ENCODE data around the gene NHLRC4.

Gene NHLRC4, protein sequence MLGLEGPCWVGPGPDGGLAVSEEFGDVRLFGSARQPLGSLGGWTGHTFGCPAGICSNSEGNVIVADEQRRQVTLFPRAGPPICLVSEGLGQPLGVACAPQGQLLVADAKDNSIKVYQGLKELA

GRCh38 chr16:566475-567372 is at the start of gene NHLRC4:
Gene NHLRC4 (plus strand): TSS chr16:567005. CDS start chr16:568048, 1,043 bp downstream.
- DNase-seq (ENCODE audit: low read depth, low spot score): peak; percentile 50

DNA sequence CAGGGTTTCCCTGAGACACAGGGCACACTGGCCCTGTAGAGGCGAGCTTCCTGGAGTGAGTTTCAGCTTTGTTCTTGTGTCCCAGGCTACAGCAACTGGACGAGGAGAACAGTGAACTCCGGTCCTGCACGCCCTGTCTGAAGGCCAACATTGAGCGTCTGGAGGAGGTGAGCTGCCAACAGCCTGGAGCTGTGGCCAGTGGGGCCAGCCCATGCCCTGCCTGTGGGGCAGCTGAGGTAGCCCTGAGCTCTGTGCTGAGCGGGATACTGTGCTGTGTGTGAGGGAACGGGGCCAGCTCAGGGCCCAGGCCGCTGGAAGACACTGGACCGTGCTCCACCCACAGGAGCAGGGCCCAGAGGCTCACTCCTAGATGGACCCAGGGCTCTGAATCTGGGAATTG is 47.9 kb upstream of the NHLRC4 start:
- no peak for DNase-seq (ENCODE audit: low read depth, low spot score)

GRCh38 chr16:519425-519824 is 47.4 kb upstream of the NHLRC4 start:
- no peak for DNase-seq (ENCODE audit: low read depth, low spot score)

DNA sequence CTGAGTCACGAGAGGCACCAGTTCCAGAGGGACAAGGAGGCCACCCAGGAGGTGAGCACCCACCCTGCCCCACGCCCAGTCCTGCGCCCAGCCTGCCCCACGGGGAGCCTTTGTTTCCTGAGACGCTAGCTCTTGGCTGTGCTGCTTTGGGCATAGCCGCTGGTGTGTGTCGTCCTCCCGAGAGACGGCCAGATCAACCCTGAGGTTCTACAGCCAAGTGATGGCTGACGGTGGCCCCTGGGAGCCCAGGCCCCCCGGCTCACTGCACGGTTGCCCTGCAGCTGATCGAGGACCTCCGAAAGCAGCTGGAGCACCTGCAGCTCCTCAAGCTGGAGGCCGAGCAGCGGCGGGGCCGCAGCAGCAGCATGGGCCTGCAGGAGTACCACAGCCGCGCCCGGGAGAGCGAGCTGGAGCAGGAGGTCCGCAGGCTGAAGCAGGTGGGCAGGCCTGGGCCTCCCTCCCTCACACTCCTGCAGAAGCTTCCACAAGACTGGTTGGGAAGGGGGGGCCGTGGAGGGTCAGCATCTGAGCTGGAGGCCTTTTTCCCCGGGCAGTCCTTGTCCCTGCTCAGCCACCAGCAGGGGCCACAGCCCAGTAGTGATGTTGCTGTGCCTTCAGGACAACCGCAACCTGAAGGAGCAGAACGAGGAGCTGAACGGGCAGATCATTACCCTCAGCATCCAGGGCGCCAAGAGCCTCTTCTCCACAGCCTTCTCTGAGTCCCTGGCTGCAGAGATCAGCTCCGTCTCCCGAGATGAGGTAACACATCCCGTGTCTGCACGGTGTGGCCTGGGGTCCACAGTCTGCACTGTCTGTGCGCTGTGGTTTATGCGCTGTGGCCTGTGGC is 46.7 kb upstream of the NHLRC4 start:
- DNase-seq (ENCODE audit: low read depth, low spot score): no peak

DNA sequence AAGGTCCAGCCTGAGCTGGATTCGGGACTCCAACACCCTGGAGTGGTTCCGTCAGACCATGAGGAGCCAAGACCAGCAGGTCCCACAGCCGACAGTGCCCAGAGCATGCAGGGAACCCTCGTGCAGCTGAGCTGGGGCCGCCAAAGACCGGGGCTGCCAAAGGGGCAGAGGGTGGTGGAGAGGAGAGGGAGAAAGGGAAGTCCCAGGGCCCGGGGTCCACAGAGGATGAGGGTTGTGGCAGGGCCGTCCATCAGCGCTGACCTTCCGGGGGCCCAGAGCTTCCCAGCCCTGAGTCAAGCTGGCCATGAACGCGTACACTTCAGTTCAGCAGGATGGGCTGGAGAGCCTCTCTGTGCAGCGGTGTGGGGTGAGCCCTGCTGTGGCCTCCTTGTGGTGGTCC is 46.0 kb upstream of the NHLRC4 start:
- DNase-seq (ENCODE audit: low read depth, low spot score): no peak

DNA sequence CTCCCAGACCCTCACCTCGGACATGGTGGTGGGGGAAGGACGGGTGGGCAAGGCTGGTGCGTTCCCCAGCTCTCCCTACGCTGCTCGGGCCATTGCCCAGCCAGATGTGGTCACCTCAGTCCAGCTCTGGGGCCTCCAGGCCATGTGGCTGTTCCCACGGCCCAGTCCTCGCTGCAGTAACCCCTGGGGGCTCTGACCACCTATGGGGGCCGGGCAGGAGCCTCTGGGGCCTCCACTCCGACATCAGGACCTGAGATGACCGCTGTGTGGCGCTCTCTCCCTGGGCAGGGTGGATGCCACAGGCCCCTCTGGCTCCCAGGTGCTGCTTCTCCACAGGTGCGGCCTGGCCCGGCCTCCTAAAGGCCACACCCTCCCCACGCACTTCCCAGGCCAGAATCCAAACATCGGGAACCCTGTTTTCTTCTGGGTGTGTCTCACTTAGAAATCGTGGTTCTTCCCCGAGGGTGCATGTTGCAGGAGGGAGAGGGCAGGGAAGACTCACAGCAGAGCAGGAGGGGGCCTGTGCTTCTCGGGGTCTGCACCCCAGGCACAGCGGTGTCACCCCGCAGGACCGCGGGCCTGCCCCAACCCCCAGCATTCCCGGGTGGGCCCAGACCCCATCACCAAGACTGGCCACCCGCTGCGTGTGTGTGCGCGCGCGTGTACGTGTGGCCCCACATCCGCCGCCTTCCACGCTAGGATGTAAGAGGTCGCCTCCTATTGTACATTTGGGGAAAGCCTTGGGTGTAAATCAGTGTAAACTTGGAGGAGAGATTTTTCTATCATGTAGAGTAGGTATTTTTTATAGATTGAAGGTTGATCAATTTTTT is 45.2 kb upstream of the NHLRC4 start:
- DNase-seq (ENCODE audit: low read depth, low spot score): no peak

DNA sequence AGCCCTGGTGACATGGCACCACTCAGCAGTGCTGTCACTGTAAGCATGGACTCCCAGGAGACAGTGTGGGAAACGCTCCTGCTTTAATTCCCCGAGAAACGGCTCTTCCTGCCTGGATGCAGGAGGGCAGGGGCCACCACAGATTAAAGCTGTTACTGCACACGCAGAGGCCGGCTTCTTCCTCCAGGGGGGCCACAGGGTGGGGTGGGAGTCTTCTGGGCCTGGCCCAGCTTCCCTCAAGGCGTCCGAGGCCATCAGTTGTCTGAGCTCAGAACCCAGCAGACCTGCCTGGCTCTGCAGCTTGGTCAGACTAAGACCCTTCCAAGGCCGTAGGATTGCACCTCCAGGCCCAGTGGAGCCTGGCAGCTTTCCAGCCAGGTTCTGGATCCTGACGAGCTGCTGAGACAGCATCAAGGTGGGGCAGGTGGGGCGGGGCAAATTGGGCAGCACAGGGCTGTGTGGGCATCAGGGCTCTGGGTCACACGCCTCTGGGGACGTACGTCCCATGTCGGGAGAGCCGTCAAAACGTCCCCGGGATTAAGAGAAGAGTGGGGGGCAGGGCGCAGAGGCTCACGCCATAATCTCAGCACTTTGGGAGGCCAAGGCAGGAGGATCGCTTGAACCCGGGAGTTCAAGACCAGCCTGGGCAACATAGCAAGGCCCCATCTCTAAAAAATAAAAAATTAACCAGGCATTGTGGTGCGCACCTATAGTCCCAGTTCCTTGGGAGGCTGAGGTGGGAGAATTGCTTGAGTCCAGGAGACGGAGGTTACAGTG is 44.3 kb upstream of the NHLRC4 start:
- no peak for DNase-seq (ENCODE audit: low read depth, low spot score)

DNA sequence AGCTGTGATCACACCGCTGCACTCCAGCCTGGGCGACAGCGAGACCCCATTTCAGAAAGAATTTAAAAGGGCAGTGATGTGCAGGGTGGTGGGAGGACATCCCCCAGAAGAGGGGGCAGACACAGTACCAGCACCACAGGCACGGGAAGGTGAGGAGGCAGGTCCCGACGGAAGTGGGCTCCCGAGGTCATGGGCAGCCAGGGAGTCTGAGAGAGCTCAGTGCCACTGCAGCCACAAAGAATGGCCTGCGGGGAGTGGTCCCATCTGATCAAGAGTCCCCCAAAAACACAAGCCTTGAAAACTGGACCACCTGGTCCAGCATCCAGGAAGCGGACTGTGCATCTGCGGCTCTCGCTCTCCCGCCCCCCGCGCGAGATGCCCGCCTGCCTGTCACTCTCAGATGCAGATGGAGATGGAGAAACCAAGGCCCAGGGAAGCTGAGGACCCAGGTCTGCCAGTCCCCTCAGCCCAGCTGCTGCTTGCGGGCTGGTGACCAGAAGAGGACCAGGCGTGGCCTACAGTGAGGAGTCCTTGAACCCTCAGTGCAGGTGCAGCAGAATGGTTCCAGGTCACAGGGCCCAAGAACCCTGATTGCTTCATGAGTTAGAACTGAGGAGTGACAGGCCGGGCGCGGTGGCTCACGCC is 43.6 kb upstream of the NHLRC4 start:
- no peak for DNase-seq (ENCODE audit: low read depth, low spot score)

- no peak for DNase-seq (ENCODE audit: low read depth, low spot score)
Measured at GRCh38 chr16:524274-525040, 42.3 kb upstream of the NHLRC4 start.

- no peak for DNase-seq (ENCODE audit: low read depth, low spot score)
Measured at GRCh38 chr16:525123-525519, 41.7 kb upstream of the NHLRC4 start.

DNA sequence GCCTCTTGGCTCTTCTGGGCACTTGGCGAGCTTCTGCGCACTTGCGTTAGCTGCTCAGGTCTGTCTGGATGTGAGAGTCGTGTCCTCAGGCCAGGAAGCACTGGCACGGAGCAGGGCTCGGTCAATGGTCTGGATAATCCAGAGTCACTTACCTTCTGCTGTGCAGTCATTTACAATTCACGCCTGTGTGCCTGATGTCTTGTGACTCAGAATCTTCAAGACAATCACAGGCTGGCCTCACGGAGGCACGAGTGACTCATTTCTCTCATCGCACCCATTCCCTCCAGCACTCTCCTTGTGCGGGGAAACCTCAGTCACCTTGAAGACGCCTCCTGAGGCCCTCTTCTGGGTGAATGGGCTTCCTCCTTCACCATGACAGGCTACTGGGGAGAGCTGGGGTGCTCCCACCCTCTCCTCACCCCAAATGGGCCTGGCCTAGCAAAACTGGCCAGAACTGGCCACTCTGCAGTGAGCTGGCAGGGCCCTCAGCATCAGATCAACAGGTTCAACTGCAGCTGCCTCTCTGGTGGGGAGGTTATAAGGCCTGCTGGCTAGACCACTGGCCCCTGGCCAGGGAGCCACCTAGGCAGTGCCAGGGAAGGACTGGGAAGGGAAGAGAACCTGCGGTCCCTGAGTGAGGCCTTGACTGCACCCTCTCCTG is 41.2 kb upstream of the NHLRC4 start:
- peak; percentile 90 for DNase-seq (ENCODE audit: low read depth, low spot score)

DNA sequence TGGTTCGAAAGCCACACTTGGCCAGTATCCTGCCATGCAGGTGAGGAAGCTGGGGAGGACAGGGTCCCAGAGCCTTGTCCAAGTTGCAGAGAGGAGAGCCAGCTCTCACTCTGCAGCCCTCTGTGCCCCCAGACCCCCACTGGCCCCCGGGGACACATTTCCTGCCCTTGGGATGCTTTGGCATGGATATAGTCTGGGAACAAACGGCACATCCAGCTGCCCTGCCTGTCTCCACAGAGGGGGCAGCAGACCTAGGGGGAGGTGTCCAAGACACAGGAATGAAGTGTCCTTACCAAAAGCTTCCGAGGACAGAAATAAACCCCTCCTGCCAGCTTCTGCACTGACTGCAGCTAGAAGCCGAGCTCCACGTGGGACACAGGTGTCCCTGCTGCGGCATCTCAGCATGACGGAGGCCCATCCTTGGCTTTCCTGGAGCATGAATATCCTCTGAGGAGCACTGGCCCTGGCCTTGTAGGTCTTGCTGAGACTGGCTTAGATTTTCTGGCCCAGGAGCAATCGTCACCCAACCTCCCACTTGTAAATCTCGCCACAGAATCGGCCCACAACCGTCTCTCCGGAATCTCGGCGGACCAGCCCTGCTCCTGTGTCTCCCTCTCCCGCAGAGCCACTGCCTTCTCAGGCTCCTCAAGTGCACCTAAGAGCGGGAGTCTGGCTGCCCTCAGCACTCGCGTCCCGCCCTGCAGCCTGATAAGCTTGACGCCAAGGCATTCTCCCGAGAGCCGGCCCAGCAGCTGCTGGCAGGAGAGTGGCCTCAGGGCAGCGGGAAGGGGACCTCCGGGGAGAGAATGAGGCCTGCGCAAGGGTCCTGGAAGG is 40.4 kb upstream of the NHLRC4 start:
- peak; percentile 70 for DNase-seq (ENCODE audit: low read depth, low spot score)

DNA sequence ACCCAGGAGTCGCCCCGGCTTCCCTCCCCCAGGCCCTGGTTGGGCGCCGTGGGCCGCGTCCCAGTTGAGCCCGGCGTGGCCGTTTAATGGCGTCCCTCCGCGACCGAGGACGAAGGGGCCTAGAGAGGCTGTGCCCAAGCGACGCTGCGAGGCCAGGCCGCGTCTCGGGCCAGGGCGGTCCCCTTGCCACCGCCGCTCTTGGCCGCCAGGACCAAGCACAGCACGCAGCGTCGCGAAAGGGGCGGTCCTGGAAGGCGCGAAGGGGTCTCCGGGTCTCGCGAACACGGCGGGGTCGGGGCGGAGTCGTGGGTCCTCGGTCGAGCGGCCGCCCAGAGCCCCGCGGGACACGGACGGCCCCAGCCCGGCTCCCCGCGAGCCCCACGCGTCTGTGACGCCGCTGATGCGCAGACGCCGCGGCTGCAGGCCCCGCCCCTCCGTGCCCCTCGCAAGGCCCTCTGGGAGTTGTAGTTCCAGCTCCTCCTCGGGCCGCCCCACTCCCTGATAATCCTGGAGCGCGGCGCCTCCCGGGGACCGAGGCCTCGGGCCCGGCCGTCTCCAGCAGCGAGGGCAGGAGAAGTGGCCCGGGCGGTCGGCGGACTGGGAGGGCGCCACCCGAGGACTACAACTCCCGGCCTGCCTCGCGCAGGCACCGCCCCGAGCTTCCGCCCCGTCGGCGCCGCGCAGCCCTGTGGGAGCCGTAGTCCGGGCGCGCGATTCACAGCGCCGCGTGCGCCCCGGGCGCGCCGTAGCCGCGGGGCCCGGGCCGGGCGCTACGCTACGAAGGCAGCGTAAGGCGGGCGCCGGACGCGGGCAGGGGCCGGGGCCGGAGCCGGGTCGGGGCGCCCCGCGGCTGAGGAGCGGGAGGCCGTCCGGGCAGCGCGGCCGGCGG is 39.5 kb upstream of the NHLRC4 start, which contains the start of gene CAPN15:
TSS of gene CAPN15 (plus strand) at position 698 of the 889 bp plus-strand sequence. CDS start 19,127 bp downstream, outside the sequence.
- DNase-seq (ENCODE audit: low read depth, low spot score): peak; percentile 96

DNA sequence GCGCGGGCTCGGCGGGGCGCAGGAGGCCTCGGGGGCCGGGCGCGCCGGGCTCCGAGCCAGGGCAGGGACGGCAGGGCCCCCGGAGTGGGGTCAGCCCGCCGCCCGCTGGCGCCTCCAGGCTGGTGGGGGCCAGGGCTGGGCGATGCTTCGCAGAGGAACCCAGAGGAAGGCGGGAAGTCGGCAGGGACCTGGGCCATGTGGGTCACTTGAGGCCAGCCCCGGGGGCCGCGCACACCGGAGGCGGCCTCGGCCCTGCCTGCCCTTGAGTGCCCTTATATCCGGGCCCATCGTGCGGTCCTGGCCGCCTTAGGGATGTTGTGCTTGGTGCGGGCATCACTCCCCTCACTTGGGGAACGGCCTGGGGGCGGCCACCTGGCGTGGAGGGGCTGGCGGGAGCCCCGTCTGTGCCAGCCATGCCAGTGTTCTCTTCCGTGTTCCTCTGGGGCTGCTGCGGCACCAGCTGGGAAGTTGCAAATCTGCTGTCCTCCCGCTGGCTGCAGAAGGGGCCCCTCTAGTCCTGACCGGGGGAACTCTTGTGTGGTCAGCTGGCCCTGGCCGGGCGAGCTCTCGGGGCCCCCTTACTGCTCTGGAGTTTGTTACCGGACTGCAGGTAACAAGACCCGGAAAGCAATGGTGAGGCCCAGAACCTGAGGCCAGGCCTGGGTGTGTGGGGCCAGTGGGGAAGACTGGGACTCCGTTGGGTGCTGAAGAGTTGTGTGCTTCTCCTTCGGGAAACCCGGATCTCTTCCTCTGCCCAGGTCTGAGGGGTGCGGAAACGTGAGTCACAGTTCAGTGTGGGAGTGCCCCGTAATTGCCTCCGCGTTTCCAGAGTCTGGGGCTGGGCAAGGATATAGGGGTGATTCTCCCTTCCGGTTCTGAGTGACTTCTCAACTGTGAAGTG is 38.4 kb upstream of the NHLRC4 start:
- peak; percentile 55 for DNase-seq (ENCODE audit: low read depth, low spot score)

- no peak for DNase-seq (ENCODE audit: low read depth, low spot score)
Measured at GRCh38 chr16:529012-529575, 37.7 kb upstream of the NHLRC4 start.

Data from astrocyte of the hippocampus (primary cell).